IMR-90 (cell line): Measurements from ENCODE around the gene DYNLT2. TPM values are rescaled to one million over a fixed set of nuclear protein-coding genes. Genes with fewer than 3 reads are reported as not detected.

ENCODE experiments used
- ATAC-seq: fragments of 200-7000 bp; cut with Tn5 transposase; 2 replicates; pipeline ENCODE4 v1.9.1; 2020; ENCODE audit warnings: low read depth, mild to moderate bottlenecking, moderate library complexity
- BruUV-seq: library from RNA; stranded (reverse); fragments of 400-500 nt; replicated peaks from 2 replicates; lab custom pipeline; 2021; lab: Mats Ljungman, UMichigan
- CTCF ChIA-PET: fragments of 300-600 bp; formaldehyde crosslinking; extraction: SDS; loops from one replicate; lab custom pipeline; 2021; ENCODE audit warnings: antibody characterized with exemption; lab: Yijun Ruan, JAX
- POLR2A ChIA-PET: fragments of 300-600 bp; sonication (Branson Sonifier 250); formaldehyde crosslinking; loops from one replicate; lab custom pipeline; 2022; ENCODE audit warnings: antibody characterized with exemption; ENCODE audit not compliant: unreplicated experiment; lab: Charles Lee
- DNase-seq: peaks from one replicate; pipeline ENCODE4 v3.0.0; 2013
- H2AFZ ChIP-seq: replicated peaks from 2 replicates; pipeline ENCODE3; 2013; ENCODE audit warnings: low read length, mild to moderate bottlenecking; ENCODE audit not compliant: poor library complexity
- H2AK5ac ChIP-seq: 2 replicates; pipeline ENCODE4 v1.6.1; 2013; ENCODE audit warnings: low read depth, low read length, inconsistent platforms
- H2AK9ac ChIP-seq: replicated peaks from 2 replicates; pipeline ENCODE3; 2013; ENCODE audit warnings: mild to moderate bottlenecking, low read depth, low read length, moderate library complexity; ENCODE audit not compliant: poor library complexity
- H2BK120ac ChIP-seq: 2 replicates; pipeline ENCODE4 v1.6.1; 2013; ENCODE audit warnings: low read depth, low read length, inconsistent platforms
- H2BK15ac ChIP-seq: 3 replicates; pipeline ENCODE4 v1.6.1; 2013; ENCODE audit warnings: low read depth, low read length, inconsistent platforms
- H2BK20ac ChIP-seq: 2 replicates; pipeline ENCODE4 v1.6.1; 2013; ENCODE audit warnings: low read depth, mild to moderate bottlenecking, inconsistent platforms, low read length, moderate library complexity
- H2BK5ac ChIP-seq: 2 replicates; pipeline ENCODE4 v1.6.1; 2013; ENCODE audit warnings: mild to moderate bottlenecking, low read depth, low read length, inconsistent platforms; ENCODE audit not compliant: poor library complexity, severe bottlenecking
- H3K14ac ChIP-seq: replicated peaks from 2 replicates; pipeline ENCODE4 v1.6.1; 2013; ENCODE audit warnings: low read depth, low read length, inconsistent platforms
- H3K18ac ChIP-seq: 2 replicates; pipeline ENCODE4 v1.6.1; 2013; ENCODE audit warnings: low read depth, low read length, control low read depth
- H3K23ac ChIP-seq: 2 replicates; pipeline ENCODE4 v1.6.1; 2013; ENCODE audit warnings: low read depth, low read length, inconsistent platforms
- H3K27ac ChIP-seq: 2 replicates; pipeline ENCODE4 v1.5.1; 2013; ENCODE audit warnings: mild to moderate bottlenecking, control low read depth, low read length; ENCODE audit not compliant: insufficient read depth
- H3K27me3 ChIP-seq: 2 replicates; pipeline ENCODE4 v1.6.1; 2013; ENCODE audit warnings: low read length; ENCODE audit not compliant: control insufficient read depth, insufficient read depth
- H3K36me3 ChIP-seq: 2 replicates; pipeline ENCODE4 v1.6.1; 2013; ENCODE audit warnings: low read length, mixed read lengths; ENCODE audit not compliant: control insufficient read depth, insufficient read depth
- H3K4ac ChIP-seq: 2 replicates; pipeline ENCODE4 v1.6.1; 2013; ENCODE audit warnings: low read depth, low read length, inconsistent platforms
- H3K4me1 ChIP-seq: 2 replicates; pipeline ENCODE4 v1.6.1; 2013; ENCODE audit warnings: low read length, mixed read lengths; ENCODE audit not compliant: control insufficient read depth, insufficient read depth
- H3K4me2 ChIP-seq: 2 replicates; pipeline ENCODE4 v1.6.1; 2013; ENCODE audit warnings: low read depth, mild to moderate bottlenecking, control low read depth, low read length, moderate library complexity
- H3K4me3 ChIP-seq: 2 replicates; pipeline ENCODE4 v1.5.1; 2013; ENCODE audit warnings: low read depth, mild to moderate bottlenecking, control low read depth, low read length, moderate library complexity; ENCODE audit not compliant: insufficient read depth
- H3K56ac ChIP-seq: 2 replicates; pipeline ENCODE4 v1.6.1; 2013; ENCODE audit warnings: low read length, inconsistent platforms; ENCODE audit not compliant: insufficient read depth; ENCODE audit errors: extremely low read depth
- H3K79me1 ChIP-seq, 2 experiments: 2 replicates each; pipeline ENCODE4 v1.6.1; 2013; ENCODE audit warnings: low read length in 2 of 2, inconsistent platforms in 1 of 2, low read depth in 1 of 2
- H3K9ac ChIP-seq: 2 replicates; pipeline ENCODE4 v1.6.1; 2013; ENCODE audit warnings: low read depth, low read length, control low read depth
- H3K9me1 ChIP-seq: 2 replicates; pipeline ENCODE4 v1.6.1; 2013; ENCODE audit warnings: low read length, inconsistent platforms; ENCODE audit not compliant: insufficient read depth
- H3K9me3 ChIP-seq: 2 replicates; pipeline ENCODE4 v1.6.1; 2013; ENCODE audit warnings: low read length; ENCODE audit not compliant: control insufficient read depth, insufficient read depth
- H4K20me1 ChIP-seq: 2 replicates; pipeline ENCODE4 v1.6.1; 2013; ENCODE audit warnings: low read length, inconsistent platforms; ENCODE audit not compliant: insufficient read depth
- H4K5ac ChIP-seq: 2 replicates; pipeline ENCODE4 v1.6.1; 2013; ENCODE audit warnings: mild to moderate bottlenecking, low read depth, low read length, control low read depth
- H4K8ac ChIP-seq, 2 experiments: 2 replicates each; pipeline ENCODE4 v1.6.1; 2013; ENCODE audit warnings: low read depth in 2 of 2, low read length in 2 of 2, control low read depth in 1 of 2, inconsistent platforms in 1 of 2
- H4K91ac ChIP-seq: 2 replicates; pipeline ENCODE4 v1.6.1; 2013; ENCODE audit warnings: low read depth, low read length, inconsistent platforms; ENCODE audit not compliant: insufficient read depth
- NFE2L2 ChIP-seq: fragments of 150-350 bp; IDR thresholded peaks from 2 replicates; pipeline ENCODE4 v1.6.1; 2016; ENCODE audit warnings: low read depth, mild to moderate bottlenecking, low read length
- SMC3 ChIP-seq: fragments of 150-350 bp; IDR thresholded peaks from 2 replicates; pipeline ENCODE4 v1.6.1; 2016; ENCODE audit warnings: low read depth, mild to moderate bottlenecking, antibody characterized with exemption, low read length, moderate library complexity
- WGBS, 2 experiments: methylation state at CpG; one replicate each; pipeline versions ENCODE4 v1.1.5 to v1.1.7; 2013; ENCODE audit warnings: missing lambda C conversion rate in 2 of 2; ENCODE audit not compliant: insufficient read length in 1 of 2; ENCODE audit errors: extremely low coverage in 2 of 2; 5-methylcytosine and 5-hydroxymethylcytosine counted together
- dilution Hi-C: fragments of 300-500 bp; cut with HindIII; formaldehyde crosslinking; loops from one replicate; pipeline ENCODE4 v1.14.3; 2018; ENCODE audit warnings: low sequenced_read_pairs; ENCODE audit not compliant: unreplicated experiment
- in situ Hi-C: fragments of 300-500 bp; cut with MboI; formaldehyde crosslinking; loops from 3 replicates; pipeline ENCODE4 v1.14.3; 2019; ENCODE audit warnings: low sequenced_read_pairs, inconsistent platforms, mixed read lengths
- intact Hi-C: fragments of 100-400 bp; cut with micrococcal nuclease; formaldehyde crosslinking; loops from 2 replicates; pipeline ENCODE4 v1.10.0; 2022
- polyA plus RNA-seq, 3 experiments: library from polyadenylated mRNA; depleted of rRNA; stranded (reverse); fragments of >200 nt; gene quantifications; 2 replicates each; pipeline ENCODE4 v1.2.3, GENCODE V29; 2012; ENCODE audit warnings: low replicate concordance in 1 of 3
- total RNA-seq: library from RNA; depleted of rRNA; stranded (reverse); fragments of >200 nt; gene quantifications from 2 replicates; pipeline ENCODE4 v1.2.3, GENCODE V29; 2012

DYNLT2 gene
- total and polyA plus RNA-seq, 2 of the 4 experiments (the other 2 are of a cell fraction), result 0.36 to 0.44 TPM

DNA sequence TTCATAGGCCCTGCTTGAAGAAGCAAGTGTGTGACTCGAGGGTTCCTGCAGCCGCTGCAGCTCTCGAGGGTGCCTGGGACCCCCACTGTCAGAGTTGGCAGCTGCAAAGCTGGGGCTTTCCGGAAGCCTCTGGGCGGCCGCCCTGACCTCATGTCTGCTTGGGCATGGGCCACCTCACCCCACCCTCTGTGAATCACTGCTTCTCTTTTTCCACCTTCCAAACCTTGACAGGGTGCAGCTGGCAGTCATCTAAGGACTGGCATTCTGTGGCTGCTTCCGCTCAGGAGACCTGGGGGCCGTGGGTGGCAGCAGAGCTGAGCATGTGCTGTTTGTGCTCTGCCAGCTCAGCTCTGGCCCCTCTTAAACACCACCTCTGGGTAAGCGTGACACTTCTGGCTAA lies 32.0 kb upstream of the DYNLT2 start:
- dilution Hi-C loops (no loop called here), intact Hi-C loops (no loop called here), in situ Hi-C loops (no loop called here)
- H2AK5ac ChIP-seq, result no peak overlapping the region
- BruUV-seq, result no TSS peak
- no peaks in the 10 kb centered on the region for H3K27me3 ChIP-seq
- H2AFZ ChIP-seq, result no peak overlapping the region
- H3K9me3 ChIP-seq, result peaks cover 3% of the 10 kb centered on the region; the same call in 1 of the 2 replicates
- H3K4ac ChIP-seq, result no peak overlapping the region
- H3K18ac ChIP-seq, result no peak overlapping the region
- no peak overlapping the region for H4K8ac ChIP-seq
- H2BK120ac ChIP-seq, result no peak overlapping the region
- no peaks in the 10 kb centered on the region for H3K79me1 ChIP-seq
- H2BK15ac ChIP-seq, result no peak overlapping the region
- no peak overlapping the region for H3K4me3 ChIP-seq
- no peak overlapping the region for H3K14ac ChIP-seq
- H3K4me2 ChIP-seq, result no peak overlapping the region
- no peak overlapping the region for H3K23ac ChIP-seq
- peaks cover 11% of the 10 kb centered on the region; the same call in 1 of the 2 replicates for H3K36me3 ChIP-seq
- TF ChIP-seq NFE2L2 (no peak), SMC3 (no peak)
- H2AK9ac ChIP-seq, result no peak overlapping the region
- no peak overlapping the region for H2BK20ac ChIP-seq
- H3K9ac ChIP-seq, result no peak overlapping the region
- ATAC-seq, result no peak
- 86% methylated on average over 6 of the region's 9 CpGs; no CpG with 5 or more reads in 1 of the 2 experiments for WGBS, 2 experiments
- no peak overlapping the region for H3K27ac ChIP-seq
- H4K91ac ChIP-seq, result no peak overlapping the region
- no peak for DNase-seq
- no peaks in the 10 kb centered on the region; the same call in 1 of the 2 replicates for H3K9me1 ChIP-seq
- no peak overlapping the region for H4K5ac ChIP-seq
- H3K56ac ChIP-seq, result no peak overlapping the region
- CTCF ChIA-PET, result interaction anchor here (1.1 kb wide), 1 partner anchor 13 kb away, joined by 3 read pairs; no protein-coding TSS in a partner anchor
- no peak overlapping the region for H2BK5ac ChIP-seq
- no peaks in the 10 kb centered on the region for H4K20me1 ChIP-seq
- peaks cover 12% of the 10 kb centered on the region for H3K4me1 ChIP-seq
- POLR2A ChIA-PET, result no interaction called here
